SK-N-SH treated with all-trans-retinoic acid at 6 μM for 48 hours (cell line): Measurements from ENCODE around the gene SMIM15.

ENCODE experiments used
- ESRRG ChIP-seq: fragments of 250-450 bp; sonication (Bioruptor Pico); IDR thresholded peaks from 2 replicates; pipeline ENCODE4 v1.6.1; 2021; ENCODE audit warnings: mild to moderate bottlenecking
- OSR1 ChIP-seq: fragments of 250-450 bp; sonication (Bioruptor Pico); IDR thresholded peaks from 2 replicates; pipeline ENCODE4 v1.8.0; 2022; ENCODE audit warnings: moderate library complexity, mild to moderate bottlenecking, inconsistent platforms
- PATZ1 ChIP-seq: fragments of 250-450 bp; sonication (Bioruptor Pico); IDR thresholded peaks from 2 replicates; pipeline ENCODE4 v1.8.0; 2020; ENCODE audit warnings: mild to moderate bottlenecking, moderate library complexity, borderline replicate concordance
- PPARA ChIP-seq: fragments of 250-450 bp; sonication (Bioruptor Pico); IDR thresholded peaks from 2 replicates; pipeline ENCODE4 v1.5.0; 2020; ENCODE audit warnings: mild to moderate bottlenecking, borderline replicate concordance
- TCF4 ChIP-seq: fragments of 250-450 bp; sonication (Bioruptor Pico); IDR thresholded peaks from 2 replicates; pipeline ENCODE4 v1.8.0; 2021; ENCODE audit warnings: mild to moderate bottlenecking, moderate library complexity, borderline replicate concordance
- TOX ChIP-seq: fragments of 250-450 bp; sonication (Bioruptor Pico); IDR thresholded peaks from 2 replicates; pipeline ENCODE4 v1.8.0; 2021; ENCODE audit warnings: mild to moderate bottlenecking, moderate library complexity, borderline replicate concordance

- TF ChIP-seq ESRRG (CRISPR knock-in tag) (no peak), TOX (no peak), OSR1 (CRISPR knock-in tag) (no peak), PATZ1 (CRISPR knock-in tag) (no peak), TCF4 (CRISPR knock-in tag) (no peak), PPARA (CRISPR knock-in tag) (no peak)
Observed at GRCh38 chr5:61142811-61143210, 19.5 kb downstream of the SMIM15 start.
